Vagina (tissue), 2 donors: ENCODE results near the gene LAMC1. TPM values are rescaled to one million over a fixed set of nuclear protein-coding genes. Genes with fewer than 3 reads are reported as not detected.

Source experiments
- DNase-seq, 2 donors: peaks; one replicate each; pipeline ENCODE4 v3.0.0-alpha.2; 2017; ENCODE audit errors: extremely low spot score in 2 of 2
- H3K27ac ChIP-seq: fragments of 200-600 bp; sonication (generic); one replicate; pipeline ENCODE4 v1.5.1; 2019
- H3K27me3 ChIP-seq: fragments of 200-600 bp; sonication (generic); one replicate; pipeline ENCODE4 v1.5.1; 2019
- H3K36me3 ChIP-seq, 2 donors: fragments of 200-600 bp; sonication (generic); one replicate each; pipeline ENCODE4 v1.5.1; 2017 to 2019
- H3K4me1 ChIP-seq: fragments of 200-600 bp; sonication (generic); one replicate; pipeline ENCODE4 v1.5.1; 2019
- H3K4me3 ChIP-seq, 2 donors: fragments of 200-600 bp; sonication (generic); 1 replicate in 1 of 2; 2 replicates in 1 of 2; pipeline ENCODE4 v1.5.1; 2016 to 2019
- H3K9me3 ChIP-seq: fragments of 200-600 bp; sonication (generic); one replicate; pipeline ENCODE4 v1.5.1; 2019
- CTCF ChIP-seq, 3 experiments: fragments of 450-650 bp in 2 of 3; fragments of 200-600 bp in 1 of 3; sonication (generic) in 1 of 3; IDR thresholded peaks; one replicate each; pipeline ENCODE4 v1.5.1; 2017 to 2019; ENCODE audit warnings: antibody characterized with exemption in 3 of 3, mild to moderate bottlenecking in 2 of 3, moderate library complexity in 2 of 3
- POLR2A ChIP-seq, 2 donors: fragments of 450-650 bp; IDR thresholded peaks; one replicate each; pipeline ENCODE4 v1.6.1; 2017; ENCODE audit warnings: antibody characterized with exemption in 2 of 2, mild to moderate bottlenecking in 2 of 2, moderate library complexity in 2 of 2
- POLR2AphosphoS5 ChIP-seq, 2 donors: sonication (generic); formaldehyde crosslinking; IDR thresholded peaks; one replicate each; pipeline ENCODE4 v1.9.0; 2017; ENCODE audit warnings: antibody characterized with exemption in 2 of 2, mild to moderate bottlenecking in 2 of 2, low read depth in 1 of 2; ENCODE audit not compliant: insufficient read depth in 1 of 2
- intact Hi-C: fragments of 100-400 bp; cut with DNase I; formaldehyde crosslinking; loops from one replicate; pipeline ENCODE4 v1.15.1; 2023
- total RNA-seq: library from RNA; depleted of rRNA; stranded (reverse); fragments of >200 nt; gene quantifications from one replicate; pipeline ENCODE4 v1.2.3, GENCODE V29; 2016

Gene LAMC1
- total RNA-seq, 1 donor from 2014 or later: 217 TPM

DNA sequence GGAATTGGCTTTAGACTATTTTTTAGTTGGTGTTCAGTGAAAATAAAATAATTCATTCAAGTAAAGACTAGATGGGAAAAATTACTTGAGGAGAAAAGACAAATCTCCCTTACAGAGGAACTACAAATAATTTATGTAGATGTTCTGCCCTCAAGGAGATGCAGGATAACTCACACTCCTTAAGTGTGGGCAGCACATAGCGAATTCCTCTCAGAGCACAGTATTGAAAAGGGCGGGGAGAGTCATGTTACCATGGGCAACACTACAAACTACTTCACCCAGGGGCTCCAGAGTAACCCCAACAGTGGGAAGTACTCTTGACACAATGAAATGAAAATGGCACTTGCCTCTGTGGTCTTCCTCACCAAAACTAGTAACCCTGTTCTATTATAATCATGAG, 142.2 kb downstream of the LAMC1 start:
- DNase-seq: no peak
- TF ChIP-seq CTCF (IDR thresholded peaks at IDR 0.05): no peak
- TF ChIP-seq POLR2AphosphoS5 (IDR thresholded peaks at IDR 0.05; ENCODE audit: insufficient read depth in 1 of 2, low read depth in 1 of 2): no peak
- TF ChIP-seq POLR2A (IDR thresholded peaks at IDR 0.05): no peak
- intact Hi-C loops: no loop called here
- Histone ChIP-seq H3K36me3 (no peaks in the 10 kb centered on the region), H3K27me3 (no peaks in the 10 kb centered on the region), H3K4me1 (no peaks in the 10 kb centered on the region), H3K4me3 (no peak overlapping the region), H3K27ac (no peak overlapping the region), H3K9me3 (no peaks in the 10 kb centered on the region)

DNA sequence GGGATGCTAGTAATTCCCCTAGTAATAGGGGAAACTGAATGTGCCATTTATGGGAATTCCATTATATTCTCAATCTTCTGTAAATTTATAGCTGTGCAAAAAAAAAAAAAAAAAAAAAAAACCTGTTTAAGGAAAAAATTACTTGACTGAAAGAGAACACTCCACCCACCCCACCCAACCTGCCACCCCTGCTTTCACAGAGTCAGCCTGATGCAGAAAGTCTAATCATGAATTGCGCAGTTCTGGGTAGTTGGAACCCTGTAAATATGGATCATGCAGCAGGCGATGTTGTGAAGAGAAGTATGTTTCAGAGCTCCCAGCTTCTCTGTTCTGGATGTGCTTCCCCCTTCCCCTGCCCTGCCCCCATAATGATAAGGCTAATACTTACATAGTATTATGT, 143.2 kb downstream of the LAMC1 start:
- H3K27me3 ChIP-seq: no peaks in the 10 kb centered on the region
- intact Hi-C loops: no loop called here
- H3K4me1 ChIP-seq: no peaks in the 10 kb centered on the region
- H3K27ac ChIP-seq: no peak overlapping the region
- DNase-seq: no peak
- TF ChIP-seq POLR2A (IDR thresholded peaks at IDR 0.05): no peak
- TF ChIP-seq POLR2AphosphoS5 (IDR thresholded peaks at IDR 0.05; ENCODE audit: insufficient read depth in 1 of 2, low read depth in 1 of 2): no peak
- no peak for TF ChIP-seq CTCF (IDR thresholded peaks at IDR 0.05)
- no peaks in the 10 kb centered on the region for H3K9me3 ChIP-seq
- no peaks in the 10 kb centered on the region for H3K36me3 ChIP-seq
- H3K4me3 ChIP-seq: no peak overlapping the region

GRCh38 chr1:183167676-183168075, 144.5 kb downstream of the LAMC1 start:
- no peaks in the 10 kb centered on the region for H3K36me3 ChIP-seq
- no peaks in the 10 kb centered on the region for H3K9me3 ChIP-seq
- DNase-seq: no peak
- no peak overlapping the region for H3K27ac ChIP-seq
- intact Hi-C loops: no loop called here
- H3K4me3 ChIP-seq: no peak overlapping the region
- TF ChIP-seq POLR2A (IDR thresholded peaks at IDR 0.05) (no peak), POLR2AphosphoS5 (IDR thresholded peaks at IDR 0.05; ENCODE audit: insufficient read depth in 1 of 2, low read depth in 1 of 2) (no peak)
- no peaks in the 10 kb centered on the region for H3K27me3 ChIP-seq
- H3K4me1 ChIP-seq: no peaks in the 10 kb centered on the region

DNA sequence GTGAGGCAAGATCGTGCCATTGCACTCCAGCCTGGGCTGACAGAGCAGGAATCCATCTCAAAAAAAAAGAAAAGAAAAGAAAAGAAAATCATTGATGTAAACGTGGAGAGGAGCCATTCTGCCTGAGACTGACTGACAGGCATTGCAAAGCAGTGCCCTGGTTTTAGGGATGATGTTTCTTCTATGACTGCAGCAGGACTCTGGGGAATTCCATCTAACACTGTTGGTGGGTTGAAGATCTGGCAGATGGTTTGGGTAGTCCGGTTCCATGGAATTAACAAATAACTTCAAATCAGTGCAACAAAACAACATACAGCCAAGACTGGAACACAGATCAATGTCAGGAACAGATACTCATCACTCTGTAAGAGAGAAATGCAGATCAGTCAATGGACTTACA, 145.1 kb downstream of the LAMC1 start:
- H3K27me3 ChIP-seq: no peaks in the 10 kb centered on the region
- no peaks in the 10 kb centered on the region for H3K36me3 ChIP-seq
- no peak for TF ChIP-seq CTCF (IDR thresholded peaks at IDR 0.05)
- TF ChIP-seq POLR2A (IDR thresholded peaks at IDR 0.05): no peak
- no peak for TF ChIP-seq POLR2AphosphoS5 (IDR thresholded peaks at IDR 0.05; ENCODE audit: insufficient read depth in 1 of 2, low read depth in 1 of 2)
- no peaks in the 10 kb centered on the region for H3K4me1 ChIP-seq
- no peaks in the 10 kb centered on the region for H3K9me3 ChIP-seq
- no peak for DNase-seq
- H3K4me3 ChIP-seq: no peak overlapping the region
- H3K27ac ChIP-seq: no peak overlapping the region
- intact Hi-C loops: no loop called here

DNA sequence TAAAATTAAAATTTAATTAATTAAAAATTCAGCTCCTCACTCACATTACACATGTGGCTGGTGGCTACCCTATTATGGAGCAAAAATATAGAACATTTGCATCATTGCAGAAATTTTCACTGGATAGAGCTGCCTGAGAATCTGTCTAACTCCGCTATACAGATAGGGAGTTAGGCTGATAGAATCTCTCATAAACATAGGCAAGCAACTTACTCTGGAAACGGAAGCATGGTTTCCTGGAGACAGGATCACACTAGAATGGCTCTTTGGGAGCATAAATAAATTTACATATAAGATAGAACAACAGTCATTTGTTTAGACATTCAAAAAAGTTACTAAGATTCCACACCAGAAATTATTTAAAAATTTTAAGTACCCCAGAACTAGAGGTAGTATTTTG, 150.6 kb downstream of the LAMC1 start:
- intact Hi-C loops: no loop called here
- H3K27me3 ChIP-seq: no peaks in the 10 kb centered on the region
- H3K4me1 ChIP-seq: no peaks in the 10 kb centered on the region
- no peak for TF ChIP-seq POLR2AphosphoS5 (IDR thresholded peaks at IDR 0.05; ENCODE audit: insufficient read depth in 1 of 2, low read depth in 1 of 2)
- TF ChIP-seq CTCF (IDR thresholded peaks at IDR 0.05): no peak
- TF ChIP-seq POLR2A (IDR thresholded peaks at IDR 0.05): no peak
- H3K9me3 ChIP-seq: no peaks in the 10 kb centered on the region
- no peak overlapping the region for H3K27ac ChIP-seq
- no peak for DNase-seq
- no peak overlapping the region for H3K4me3 ChIP-seq
- H3K36me3 ChIP-seq: no peaks in the 10 kb centered on the region

DNA sequence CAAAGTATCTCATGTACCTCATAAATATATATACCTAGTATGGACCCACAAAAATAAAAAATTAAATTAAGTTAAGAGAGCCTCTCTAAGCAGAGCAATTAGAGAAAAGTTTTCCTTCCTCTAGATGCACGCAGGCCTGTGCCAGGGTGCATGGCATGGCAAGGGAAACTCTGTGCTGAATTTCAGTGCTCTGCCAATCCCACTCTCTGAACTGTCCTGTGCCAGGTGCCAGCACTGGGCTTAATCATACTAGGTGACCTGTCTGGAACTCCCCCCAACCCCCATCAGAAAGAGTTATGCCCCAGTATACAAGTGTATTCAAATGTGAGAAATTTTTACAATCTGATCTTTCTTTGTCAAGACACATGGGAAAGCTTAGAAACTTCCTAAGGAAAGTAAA, 152.4 kb downstream of the LAMC1 start:
- Histone ChIP-seq H3K4me1 (peaks cover 3% of the 10 kb centered on the region), H3K4me3 (no peak overlapping the region), H3K27ac (no peak overlapping the region), H3K9me3 (no peaks in the 10 kb centered on the region), H3K36me3 (no peaks in the 10 kb centered on the region), H3K27me3 (no peaks in the 10 kb centered on the region)
- DNase-seq: no peak
- intact Hi-C loops: no loop called here
- TF ChIP-seq POLR2A (IDR thresholded peaks at IDR 0.05) (no peak), POLR2AphosphoS5 (IDR thresholded peaks at IDR 0.05; ENCODE audit: insufficient read depth in 1 of 2, low read depth in 1 of 2) (no peak), CTCF (IDR thresholded peaks at IDR 0.05) (no peak)
